Gastroesophageal sphincter (tissue), 3 donors: Measurements from ENCODE around the gene MFF.

Source experiments
- POLR2A ChIP-seq, 2 donors: fragments of 450-650 bp; IDR thresholded peaks; one replicate each; pipeline ENCODE4 v1.6.1; 2017; ENCODE audit warnings: antibody characterized with exemption in 2 of 2, mild to moderate bottlenecking in 2 of 2, moderate library complexity in 1 of 2
- TF ChIP-seq, protein P1 (sequence below), 4 experiments: fragments of 200-600 bp in 2 of 4; fragments of 450-650 bp in 2 of 4; sonication (generic) in 1 of 4; IDR thresholded peaks; one replicate each; pipeline ENCODE4 v1.5.1; 2017 to 2019; ENCODE audit warnings: antibody characterized with exemption in 4 of 4, mild to moderate bottlenecking in 2 of 4, moderate library complexity in 2 of 4

- TF ChIP-seq, protein P1, sequence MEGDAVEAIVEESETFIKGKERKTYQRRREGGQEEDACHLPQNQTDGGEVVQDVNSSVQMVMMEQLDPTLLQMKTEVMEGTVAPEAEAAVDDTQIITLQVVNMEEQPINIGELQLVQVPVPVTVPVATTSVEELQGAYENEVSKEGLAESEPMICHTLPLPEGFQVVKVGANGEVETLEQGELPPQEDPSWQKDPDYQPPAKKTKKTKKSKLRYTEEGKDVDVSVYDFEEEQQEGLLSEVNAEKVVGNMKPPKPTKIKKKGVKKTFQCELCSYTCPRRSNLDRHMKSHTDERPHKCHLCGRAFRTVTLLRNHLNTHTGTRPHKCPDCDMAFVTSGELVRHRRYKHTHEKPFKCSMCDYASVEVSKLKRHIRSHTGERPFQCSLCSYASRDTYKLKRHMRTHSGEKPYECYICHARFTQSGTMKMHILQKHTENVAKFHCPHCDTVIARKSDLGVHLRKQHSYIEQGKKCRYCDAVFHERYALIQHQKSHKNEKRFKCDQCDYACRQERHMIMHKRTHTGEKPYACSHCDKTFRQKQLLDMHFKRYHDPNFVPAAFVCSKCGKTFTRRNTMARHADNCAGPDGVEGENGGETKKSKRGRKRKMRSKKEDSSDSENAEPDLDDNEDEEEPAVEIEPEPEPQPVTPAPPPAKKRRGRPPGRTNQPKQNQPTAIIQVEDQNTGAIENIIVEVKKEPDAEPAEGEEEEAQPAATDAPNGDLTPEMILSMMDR (IDR thresholded peaks at IDR 0.05) = no peak
- TF ChIP-seq POLR2A (IDR thresholded peaks at IDR 0.05) = no peak
Observed at GRCh38 chr2:227368574-227368973, 43.5 kb downstream of the MFF start.
